Dermis blood vessel endothelial cell (primary cell): ENCODE results near the gene DUSP8. TPM values are rescaled to one million over a fixed set of nuclear protein-coding genes. Genes with fewer than 3 reads are reported as not detected.
"Not testable (repeated sequence)": the region's sequence is repeated elsewhere in the genome, so short reads cannot be mapped to it uniquely, and the experiment has no call there.

ENCODE experiments used
- DNase-seq: peaks from one replicate; pipeline ENCODE4 v3.0.0; 2010
- total RNA-seq: library from RNA; depleted of rRNA; stranded (reverse); fragments of >200 nt; gene quantifications from 2 replicates; pipeline ENCODE4 v1.2.3, GENCODE V29; 2014

Gene DUSP8
- total RNA-seq, 1 donor from 2014 or later, result 1.2 TPM

DNA sequence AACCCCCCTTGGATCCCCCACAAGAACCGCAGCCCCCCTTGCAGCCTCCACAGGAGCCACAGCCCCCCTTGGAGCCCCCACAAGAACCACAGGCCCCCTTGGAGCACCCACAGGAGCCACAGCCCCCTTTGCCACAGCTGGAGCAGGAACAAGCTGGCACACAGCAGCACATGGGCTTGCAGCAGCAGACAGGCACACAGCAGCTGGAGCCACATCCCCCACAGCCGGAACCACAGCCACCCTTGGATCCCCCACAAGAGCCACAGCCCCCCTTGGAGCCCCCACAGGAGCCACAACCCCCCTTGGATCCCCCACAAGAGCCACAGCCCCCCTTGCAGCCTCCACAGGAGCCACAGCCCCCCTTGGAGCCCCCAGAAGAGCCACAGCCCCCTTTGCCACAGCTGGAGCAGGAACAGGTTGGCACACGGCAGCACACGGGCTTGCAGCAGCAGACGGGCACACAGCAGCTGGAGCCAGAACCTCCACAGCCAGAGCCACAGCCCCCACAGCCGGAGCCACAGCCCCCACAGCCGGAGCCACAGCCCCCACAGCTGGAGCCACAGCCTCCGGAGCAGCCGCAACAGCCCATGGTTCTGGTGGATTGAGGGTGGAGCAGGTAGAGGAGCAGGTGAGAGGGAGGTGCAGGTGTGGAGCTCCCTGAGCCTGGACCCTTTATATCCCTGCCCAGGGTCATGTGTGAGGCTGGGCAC is 12.7 kb upstream of the DUSP8 start, which contains the start of gene KRTAP5-1:
TSS of gene KRTAP5-1 (minus strand) at position 623 of the 710 bp plus-strand sequence. CDS start at position 589, 34 bp downstream.
- not testable (repeated sequence) for DNase-seq

DNA sequence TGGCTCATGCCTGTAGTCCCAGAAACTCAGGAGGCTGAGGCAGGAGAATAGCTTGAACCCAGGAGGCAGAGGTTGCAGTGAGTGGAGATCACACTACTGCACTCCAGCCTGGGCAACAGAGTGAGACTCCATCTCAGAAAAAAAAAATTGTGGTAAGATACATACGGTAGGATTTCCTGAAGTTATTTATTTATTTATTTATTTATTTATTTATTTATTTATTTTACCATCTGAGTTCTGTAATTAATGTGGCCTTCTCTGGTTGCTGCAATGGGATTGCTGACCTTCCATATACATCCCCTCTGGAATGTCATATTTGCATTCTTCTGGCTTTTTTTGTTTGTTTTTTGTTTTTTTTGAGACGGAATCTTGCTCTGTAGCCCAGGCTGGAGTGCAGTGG is 10.8 kb upstream of the DUSP8 start:
- DNase-seq, result not testable (repeated sequence)

DNA sequence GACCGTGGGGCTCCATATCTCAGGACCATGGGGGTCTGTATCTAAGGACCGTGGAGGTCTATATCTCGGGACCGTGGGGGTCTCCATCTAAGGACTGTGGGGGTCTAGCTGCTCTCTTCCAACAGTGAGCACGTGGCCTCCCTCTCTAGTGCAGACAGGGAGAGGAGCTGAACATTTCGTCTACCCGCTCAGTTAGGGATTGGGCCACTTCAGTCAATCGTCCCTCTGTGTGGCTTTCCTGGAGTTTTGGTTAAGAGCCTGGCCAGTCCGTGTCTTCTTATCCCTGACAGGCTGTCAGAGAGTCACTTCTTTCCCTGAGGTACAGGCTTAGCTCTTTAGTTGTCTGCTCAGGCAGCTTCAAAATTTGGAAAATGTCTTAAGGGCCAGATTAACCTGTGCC is 9.9 kb upstream of the DUSP8 start:
- DNase-seq, result no peak

DNA sequence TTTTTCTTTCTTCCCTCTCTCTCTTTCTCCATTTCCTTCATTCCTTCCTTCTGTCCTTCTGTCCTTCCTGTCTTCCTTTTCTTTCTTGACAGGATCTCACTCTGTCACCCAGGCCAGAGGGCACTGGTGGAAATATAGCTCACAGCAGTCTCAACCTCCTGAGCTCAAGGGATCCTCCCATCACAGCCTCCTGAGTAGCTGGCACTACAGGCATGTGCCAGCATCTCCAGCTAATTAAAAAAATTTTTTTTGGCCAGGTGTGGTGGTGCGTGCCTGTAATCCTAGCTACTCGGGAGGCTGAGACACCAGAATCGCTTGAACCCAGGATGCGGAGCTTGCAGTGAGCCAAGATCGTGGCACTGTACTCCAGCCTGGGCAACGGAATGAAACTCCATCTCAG is 4.8 kb upstream of the DUSP8 start:
- DNase-seq, result no peak

DNA sequence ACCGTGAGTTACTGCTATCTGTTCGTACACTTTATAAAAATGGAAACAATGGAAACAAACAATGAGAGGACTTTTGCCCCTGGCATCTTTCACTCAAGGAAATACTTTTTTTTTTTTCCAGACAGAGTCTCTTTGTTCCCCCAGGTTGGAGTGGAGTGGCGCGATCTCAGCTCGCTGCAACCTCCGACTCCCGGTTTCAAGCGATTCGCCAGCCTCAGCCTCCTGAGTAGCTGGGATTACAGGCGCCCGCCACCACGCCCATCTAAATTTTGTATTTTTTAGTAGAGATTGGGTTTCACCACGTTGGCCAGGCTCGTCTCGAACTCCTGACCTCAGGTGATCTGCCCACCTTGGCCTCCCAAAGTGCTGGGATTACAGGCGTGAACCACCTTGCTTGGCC is 3.7 kb upstream of the DUSP8 start:
- DNase-seq, result not testable (repeated sequence)

DNA sequence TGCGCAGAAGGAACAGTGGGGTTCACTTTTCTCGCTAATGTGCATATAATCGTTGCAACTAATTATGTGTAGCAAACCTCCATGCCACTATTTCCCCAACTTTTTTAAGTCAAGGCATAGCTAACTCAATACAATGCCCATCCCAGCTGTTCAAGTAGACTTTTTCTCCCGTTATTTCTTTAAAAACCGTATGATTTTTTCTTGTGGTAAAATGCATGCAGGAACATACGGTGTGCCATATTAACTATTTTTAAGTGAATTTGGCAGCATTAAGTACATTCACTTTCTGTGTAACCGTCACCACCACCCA is 2.8 kb upstream of the DUSP8 start:
- no peak for DNase-seq

DNA sequence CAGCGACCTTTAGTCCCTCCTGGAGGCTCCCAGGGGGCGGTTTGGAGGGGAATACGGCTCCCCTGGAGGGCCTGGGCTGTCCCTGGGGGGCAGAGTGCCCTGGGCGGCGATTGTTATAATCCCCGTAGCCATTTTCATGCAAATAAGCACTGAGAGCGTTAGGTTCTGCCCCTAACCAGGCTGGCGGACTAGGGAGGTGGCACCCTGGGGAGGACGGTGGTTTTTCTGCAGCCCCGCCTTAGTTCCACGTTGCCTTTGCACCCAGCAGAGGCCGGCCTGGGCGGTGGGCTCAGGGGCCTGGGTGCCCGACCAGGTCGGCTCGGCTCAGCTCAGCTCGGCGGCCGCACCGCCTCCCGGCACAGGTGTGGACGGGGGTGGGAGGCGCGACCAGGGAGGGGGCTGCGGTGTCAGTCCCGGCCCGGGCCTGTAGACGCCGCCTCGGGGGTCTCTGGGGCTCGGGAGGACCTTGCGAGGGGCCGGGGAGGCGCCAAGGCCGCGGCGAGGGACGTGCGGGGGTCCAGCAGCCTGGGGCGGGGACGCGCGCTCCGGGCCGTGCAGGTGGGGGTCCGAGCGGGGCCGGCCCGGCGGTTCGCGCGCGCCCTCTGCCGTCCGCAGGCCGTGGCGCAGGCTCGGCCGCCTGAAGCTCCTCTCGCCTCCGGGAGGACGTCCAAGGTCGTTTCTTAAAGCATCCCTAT is 2.3 kb upstream of the DUSP8 start:
- DNase-seq, result peak; percentile 65

DNA sequence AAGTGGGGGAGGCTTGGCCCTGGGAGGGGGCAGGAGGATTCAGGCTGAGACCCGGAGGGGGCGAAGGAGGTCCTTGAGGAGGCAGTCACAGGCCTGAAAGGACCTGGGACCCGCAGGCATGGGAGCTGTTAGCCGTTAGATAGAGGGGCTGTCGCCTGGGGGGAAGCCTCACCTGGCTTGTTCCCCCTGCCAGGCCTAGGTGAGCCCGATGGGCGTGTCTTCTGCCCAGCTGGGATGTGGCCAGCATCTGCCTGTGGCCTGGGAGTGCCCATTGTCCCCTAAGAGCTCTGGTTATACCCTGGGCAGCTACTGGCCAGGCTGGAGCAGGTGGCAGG is 1.8 kb upstream of the DUSP8 start:
- DNase-seq, result no peak

DNA sequence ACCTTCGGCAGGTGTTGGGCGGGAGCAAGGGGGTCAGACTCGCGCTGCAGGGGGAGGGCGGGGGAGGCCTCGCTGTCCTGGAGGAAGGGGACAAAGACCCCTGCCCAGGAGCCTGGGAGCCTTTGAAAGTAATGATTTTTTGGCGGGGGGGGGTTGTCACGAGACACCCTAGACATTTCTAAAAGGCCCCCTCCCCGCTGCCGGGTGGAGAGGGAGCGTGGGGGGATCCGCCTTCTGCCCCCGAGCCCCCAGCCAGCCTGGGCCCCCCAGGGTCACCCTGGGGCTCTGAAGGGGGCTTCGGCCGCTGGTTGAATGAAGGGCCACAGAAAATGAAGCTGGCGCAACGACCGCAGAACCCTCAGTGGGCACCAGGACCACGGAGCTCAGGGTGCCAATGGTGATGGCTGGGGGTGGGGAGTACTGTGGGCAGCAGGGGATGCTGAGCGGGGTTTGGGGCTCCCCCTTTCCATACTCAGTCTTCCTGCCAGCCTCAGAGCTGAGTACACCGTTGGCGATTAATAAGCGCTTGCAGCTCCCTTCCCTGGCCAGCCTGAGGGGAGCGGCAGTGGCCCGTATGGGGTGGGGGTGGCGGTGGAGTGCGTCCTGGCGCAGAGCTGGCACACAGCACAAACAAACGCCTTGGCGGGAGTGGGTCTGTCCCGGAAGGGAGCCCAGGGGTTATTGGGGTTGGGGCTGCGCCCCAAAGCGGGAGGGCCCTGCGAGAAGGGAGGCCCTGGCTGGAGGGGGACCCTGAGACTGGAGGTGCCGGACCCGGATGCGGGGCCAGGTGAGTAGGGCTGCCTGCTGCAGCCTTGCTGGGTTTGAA is 1.2 kb upstream of the DUSP8 start:
- DNase-seq, result no peak

DNA sequence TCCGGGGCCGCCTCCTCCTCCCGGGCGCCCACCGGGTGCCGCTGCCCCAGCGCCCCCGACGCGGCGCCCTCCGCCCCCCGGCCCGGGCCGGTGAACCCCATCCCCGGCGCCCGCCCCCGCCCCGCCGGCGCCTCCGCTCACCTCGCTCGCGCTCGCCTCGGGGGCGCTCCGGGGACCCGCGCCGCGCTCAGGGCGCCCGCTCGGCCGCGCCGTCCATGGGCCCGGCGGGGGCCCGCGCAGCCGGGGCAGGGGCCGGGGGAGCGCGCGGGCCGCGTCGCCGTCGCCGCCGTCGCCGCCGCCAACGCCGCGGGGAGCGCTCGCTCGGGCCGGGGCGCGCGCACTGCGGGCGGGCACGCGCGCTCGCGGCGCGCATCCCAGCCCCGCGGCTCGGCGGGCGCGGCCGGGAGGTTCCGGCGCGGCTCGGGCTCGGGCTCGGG is 293 bp downstream of the DUSP8 start:
- no peak for DNase-seq

DNA sequence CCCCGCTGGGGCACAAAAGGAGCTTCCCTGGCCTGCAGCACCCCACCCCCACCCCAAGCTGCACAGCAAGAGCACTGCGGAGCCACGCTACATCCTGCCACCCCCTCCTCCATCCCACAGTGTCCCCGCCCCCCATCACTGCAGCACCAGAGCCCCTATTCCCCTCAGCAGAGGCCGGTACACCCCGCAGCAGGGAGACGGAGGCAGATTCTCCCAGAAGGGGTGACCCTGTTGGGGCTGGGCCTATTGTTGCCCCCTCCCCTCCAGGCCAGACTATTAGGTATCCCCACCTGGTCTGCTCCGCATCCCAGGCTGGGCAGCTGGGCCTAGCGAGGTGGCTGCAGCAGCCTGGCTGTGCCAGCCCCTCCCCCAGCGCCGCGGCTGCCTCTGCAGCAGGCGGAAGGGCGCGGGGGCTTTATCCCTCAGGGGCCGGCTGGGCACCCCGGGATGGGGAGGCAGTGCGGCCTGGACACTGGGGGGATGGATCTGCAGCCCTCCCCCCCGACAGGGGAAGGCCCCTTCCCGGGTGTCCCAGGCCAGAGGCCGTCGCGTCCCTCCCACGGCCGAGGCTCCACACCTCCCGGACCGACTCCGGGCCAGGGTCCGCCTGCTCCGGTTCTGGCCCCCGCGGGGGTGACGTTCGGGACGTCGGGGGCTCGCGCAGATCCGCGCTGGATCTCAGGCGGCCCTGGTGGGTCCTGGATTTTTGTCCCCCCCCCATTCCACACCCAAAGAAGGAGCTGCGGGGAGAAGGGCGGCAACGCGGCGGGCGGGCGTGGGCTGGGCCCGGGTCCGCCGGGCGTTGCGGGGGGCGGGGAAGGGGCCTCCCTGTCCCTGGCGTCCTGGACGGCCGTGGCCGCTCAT is 943 bp downstream of the DUSP8 start:
- DNase-seq, result no peak

DNA sequence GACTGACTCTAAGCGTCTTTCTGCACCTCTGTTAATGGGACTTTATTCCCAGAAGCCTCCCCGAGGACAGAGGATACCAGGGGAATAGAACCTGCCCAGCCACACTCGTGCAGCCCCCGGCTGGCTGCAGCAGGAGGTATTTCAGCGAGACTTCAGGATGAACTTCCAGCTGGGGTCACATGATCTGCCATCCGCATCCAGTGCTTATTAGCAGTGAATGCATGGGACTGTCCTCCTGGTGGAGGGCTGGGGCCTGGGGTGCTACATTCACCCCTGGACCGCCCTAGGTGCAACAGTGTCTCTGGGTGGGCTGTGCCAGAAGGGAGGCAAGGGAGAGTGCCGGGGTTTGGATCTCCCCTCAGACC is 1.6 kb downstream of the DUSP8 start:
- no peak for DNase-seq

DNA sequence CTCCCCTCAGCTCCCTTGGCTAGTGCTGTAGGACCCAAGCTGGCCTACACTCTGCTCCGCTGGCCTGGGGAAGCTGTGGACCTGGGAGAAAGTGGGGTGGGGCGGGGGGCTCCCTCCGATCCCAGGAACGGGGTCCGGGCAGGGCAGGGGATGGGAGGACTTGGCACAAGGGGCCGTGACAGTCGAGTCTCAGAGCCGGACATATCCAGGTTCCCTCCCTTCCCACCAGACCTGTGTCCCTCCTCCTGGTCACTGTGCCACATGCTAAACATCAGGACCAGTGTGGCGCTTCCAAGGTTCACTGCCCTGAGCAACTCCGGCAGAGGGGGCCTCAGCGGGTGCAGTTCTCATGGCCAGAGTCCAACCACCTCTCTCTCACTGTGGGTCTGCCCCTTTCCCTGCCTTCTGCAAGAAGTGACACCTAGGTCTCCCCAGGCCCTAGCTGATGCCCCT is 2.0 kb downstream of the DUSP8 start:
- no peak for DNase-seq

DNA sequence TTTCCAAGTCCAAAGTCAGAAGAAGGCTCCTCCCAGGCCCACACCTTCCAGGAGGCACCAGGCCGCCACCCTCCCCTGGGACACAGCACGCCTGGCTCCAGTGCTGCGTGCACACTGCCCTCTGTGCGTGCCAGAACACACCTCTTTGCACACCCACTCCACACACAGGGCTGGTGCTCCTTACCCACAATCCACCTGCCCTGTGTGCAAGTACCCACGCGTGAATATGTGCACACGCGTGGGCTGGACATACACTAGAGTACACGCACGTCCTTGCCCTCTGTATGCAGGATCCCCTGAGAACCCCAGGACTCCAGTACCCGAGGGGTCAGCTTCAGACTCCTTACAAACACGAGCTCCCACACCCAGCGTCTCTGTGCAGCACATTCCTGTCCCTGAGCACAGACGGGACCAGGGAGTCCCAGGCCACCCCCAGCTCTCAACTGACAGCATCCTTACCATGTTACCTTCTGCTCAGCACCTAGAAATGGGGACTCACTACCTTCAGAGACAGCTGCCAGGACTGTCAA is 2.8 kb downstream of the DUSP8 start:
- no peak for DNase-seq

DNA sequence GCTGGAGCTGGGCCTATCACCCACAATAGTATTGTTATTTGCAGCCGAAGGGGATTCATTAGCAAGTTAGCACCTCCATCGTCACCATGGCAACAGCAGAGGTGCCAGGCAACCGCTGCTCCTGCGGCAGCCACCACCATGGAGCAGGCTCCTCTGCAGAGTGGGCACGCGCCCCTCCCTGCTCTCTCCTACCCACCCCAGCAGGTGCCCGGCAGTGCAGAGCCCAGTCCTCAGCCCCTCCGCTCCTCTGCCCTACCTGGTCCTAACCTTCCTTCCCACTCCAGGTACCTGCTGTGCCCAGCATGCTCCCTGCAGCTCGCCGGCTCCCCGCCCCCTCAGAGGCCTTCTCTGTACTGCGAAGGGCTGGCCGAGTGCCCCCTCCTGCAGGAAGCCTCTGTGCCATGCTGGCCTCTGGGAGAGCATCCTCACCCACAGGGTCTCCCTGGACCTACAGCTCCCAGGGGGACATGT is 3.6 kb downstream of the DUSP8 start:
- no peak for DNase-seq

DNA sequence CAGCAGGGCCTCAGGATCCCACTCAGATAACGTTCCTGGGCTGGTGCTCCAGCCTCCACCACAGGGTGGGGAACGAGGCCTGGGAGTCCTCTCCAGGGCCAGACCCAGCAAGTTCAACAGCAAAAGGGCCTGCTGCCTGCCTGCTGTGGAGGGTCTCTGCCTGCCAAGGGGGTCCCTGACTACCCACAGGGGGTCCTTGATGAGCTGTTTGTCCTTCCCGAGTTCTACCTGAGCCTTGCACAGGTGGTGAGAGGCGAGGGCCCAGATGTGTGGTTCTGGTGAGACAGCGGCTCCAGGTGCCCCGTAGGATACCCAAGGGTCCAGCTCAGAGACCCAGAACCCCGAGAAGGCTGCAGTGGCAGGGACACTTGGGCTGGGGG is 4.4 kb downstream of the DUSP8 start:
- no peak for DNase-seq

DNA sequence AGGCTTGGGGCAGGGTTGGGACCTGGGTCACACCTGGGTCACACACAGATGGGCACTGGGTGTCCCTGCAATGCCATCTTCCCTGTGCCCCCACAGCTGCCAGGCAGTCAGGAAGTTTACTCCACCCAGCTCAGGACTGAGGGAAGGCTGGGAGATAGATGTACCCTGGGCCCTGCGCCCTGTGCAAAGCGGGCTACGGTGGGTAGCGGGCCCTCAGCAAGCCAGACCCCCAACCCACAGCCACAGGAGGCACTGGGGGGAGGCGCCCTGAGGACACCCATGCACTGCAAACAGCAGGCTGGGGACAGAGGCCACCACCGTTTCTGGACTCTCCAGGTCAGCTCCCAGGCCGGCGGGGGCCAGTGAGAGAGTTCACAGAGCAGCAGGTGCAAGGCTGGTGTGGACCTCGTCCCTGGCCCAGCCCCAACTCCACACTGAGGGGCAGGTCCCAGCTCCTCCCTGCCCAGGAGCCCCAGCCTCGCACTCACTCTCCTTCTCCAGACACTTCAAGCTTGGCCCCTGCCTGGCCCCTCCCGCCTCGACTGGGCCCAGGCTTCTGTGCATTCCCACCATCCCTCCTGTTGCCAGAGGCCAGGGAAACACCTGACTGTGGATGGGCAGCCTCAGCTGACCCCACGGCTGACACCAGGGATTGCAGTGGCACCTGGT is 4.9 kb downstream of the DUSP8 start:
- no peak for DNase-seq

DNA sequence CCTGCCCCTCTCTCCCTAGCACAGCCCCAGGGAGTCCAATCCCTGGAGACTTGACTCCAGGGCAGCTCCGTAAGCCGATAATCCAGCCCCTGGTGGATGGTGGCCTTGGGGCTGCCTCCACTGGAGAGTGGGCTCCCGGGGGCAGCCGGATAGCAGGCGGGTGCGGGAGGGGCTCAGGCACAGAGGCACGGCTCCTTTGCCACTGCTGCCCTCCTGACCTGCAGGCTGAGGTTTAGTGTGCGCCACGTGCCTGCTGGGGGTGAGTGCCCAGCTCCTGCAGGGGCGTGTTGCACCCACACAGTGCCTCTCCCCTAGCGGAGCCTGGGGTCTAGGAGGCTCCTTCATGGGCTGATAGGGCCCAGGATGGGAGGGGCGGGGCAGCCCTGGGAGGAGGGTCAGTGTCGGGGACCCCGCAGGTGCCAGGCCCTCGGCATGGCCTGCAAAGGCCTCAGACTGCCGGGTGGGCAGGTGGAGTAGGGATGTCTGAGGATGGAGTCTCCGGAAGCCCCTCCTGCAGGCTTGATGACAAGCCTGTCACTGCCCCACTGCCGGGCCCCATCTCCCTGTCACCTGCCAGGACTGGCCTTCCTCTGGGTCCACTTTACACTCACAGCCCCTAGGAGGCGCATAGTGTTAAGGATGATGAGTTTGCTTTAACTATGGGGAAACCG is 5.6 kb downstream of the DUSP8 start:
- no peak for DNase-seq

DNA sequence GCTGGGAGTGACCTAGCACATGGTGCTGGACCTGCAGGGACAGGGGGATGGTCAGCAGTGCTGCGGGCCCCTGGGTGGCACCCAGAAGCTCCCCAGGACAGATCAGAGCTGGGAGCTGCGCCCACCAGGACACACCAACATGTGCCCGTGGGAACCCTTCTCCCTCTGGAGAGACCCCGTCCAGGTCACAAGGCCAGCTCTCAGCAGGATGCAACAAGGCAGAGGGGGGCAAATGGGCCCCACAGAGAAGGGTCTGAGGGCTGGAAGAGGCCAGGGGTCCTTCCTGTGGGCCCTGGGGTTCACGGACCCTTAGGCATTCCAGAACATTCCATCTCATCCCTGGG is 6.2 kb downstream of the DUSP8 start:
- DNase-seq, result no peak

DNA sequence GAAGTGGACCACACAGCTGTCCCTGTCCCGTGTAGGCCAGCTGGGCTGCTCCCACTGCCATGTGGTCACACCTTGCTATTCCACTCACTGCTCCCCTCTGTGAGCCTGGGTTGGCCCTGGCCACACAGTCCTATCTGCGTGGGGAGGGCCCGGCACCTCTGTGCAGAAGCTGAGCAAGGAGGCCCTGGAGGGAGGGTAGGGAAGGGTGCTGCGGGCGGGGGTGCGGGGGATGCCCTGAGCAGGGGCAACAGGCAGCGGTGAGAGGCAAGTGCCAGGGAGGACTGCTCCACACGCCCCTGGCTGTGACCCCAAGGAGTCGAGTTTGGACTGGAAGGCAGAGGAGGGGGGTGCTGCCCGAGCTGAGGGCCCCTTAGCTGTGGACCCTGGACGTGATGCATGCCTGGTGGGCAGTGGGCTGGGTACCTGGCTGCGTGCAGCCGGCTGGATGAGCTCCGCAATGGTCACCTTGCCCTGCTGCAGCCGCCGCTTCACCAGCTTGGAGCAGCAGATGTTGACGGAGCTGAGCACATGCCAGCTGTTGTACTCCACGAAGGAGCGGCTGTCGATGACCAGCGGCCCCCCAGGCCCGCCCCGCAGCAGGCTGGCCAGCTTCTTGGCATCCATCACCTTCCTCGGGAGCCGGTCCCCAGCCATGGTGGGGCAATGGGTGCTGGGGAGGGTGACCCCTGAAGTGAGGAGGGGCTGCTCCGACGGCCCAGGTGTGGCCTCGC is 6.7 kb downstream of the DUSP8 start:
- DNase-seq, result no peak
